NCI-H524 (cell line): Measurements from ENCODE around the gene BLOC1S4.
A peak's percentile ranks its signal among the peaks of the same experiment; 100 is the strongest.

ENCODE experiments used
- DNase-seq, 2 experiments: peaks; one replicate each; lab custom pipeline; 2025; lab: John Stamatoyannopoulos, UW

Gene BLOC1S4

DNA sequence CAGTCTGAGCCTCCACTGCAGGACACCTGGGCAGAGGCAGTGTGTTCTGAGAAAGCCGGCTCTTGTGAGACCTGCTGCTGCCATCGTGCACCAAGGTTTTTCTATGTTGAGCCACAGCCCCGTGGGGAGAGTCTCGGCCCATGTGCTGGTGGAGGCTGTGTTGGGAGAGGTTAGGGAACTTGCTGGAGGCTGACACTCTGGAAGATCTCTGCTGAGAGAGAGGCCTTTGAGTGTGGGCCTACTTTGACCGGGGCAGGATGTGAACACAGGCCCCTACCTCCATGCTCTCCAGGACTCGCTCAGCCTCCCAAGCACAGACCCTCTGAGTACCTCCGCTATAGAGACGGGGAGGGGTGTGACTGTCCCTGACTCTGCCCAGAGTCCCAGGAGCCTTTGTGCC is 23.6 kb upstream of the BLOC1S4 start:
- no peak for DNase-seq

DNA sequence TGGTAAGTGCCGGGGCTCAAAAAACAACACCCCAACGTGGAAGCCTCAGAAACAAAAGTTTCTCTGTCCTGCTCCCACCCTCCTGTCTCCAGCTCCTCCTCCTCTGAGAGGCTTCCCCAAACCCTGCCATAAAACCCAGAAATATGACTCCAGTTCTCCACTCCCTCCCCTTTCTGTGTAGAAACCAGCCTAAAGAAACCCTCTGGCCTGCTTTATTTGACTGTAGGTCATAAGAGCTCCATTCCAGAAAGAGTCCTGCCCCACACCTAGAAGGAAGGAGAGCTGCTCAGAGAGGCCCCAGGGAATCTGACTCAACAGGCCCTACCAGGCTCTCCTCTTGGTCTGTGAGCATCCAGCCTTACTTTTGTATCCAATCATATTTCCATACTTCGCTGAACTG is 23.2 kb upstream of the BLOC1S4 start:
- DNase-seq: no peak

DNA sequence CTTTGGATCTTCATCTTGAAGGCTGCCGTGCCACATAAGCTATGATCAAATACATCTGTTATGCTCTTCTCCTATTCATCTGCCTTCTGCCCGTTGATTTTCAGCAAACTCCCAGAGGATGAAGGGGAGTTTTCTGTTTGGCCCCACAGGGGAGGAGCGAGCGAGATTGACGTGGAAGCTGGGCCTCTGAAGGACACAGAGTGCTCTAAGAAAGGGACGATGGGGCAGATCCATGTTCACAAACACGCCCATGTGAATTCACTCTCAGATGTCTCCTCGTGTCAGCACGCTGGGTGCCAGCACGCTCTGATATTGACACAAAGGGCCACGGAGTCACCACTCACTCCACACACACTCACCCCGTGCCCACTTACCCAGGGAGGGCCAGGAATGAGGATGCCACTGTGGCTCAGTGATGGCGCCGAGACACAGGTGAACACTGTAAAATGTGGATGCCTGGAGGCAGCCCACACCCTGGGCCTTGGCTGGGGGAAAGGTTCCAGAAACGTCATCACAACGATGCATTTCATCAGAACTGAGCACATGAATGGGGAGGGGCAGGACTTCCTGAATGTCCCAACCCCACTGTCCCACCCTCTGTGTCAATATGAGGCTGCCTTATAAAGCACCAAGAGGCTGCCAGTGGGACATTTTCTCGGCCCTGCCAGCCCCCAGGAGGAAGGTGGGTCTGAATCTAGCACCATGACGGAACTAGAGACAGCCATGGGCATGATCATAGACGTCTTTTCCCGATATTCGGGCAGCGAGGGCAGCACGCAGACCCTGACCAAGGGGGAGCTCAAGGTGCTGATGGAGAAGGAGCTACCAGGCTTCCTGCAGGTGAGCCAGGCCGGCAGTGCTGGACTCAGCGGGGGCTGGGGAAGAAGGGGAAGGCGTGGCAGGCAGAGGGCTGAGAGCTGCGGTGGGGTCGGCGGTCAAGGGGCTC is 22.5 kb upstream of the BLOC1S4 start, which contains the start of gene S100P:
S100P (plus strand) TSS at position 648 of the 946 bp plus-strand sequence; CDS start at position 703, 55 bp downstream.
- no peak for DNase-seq

DNA sequence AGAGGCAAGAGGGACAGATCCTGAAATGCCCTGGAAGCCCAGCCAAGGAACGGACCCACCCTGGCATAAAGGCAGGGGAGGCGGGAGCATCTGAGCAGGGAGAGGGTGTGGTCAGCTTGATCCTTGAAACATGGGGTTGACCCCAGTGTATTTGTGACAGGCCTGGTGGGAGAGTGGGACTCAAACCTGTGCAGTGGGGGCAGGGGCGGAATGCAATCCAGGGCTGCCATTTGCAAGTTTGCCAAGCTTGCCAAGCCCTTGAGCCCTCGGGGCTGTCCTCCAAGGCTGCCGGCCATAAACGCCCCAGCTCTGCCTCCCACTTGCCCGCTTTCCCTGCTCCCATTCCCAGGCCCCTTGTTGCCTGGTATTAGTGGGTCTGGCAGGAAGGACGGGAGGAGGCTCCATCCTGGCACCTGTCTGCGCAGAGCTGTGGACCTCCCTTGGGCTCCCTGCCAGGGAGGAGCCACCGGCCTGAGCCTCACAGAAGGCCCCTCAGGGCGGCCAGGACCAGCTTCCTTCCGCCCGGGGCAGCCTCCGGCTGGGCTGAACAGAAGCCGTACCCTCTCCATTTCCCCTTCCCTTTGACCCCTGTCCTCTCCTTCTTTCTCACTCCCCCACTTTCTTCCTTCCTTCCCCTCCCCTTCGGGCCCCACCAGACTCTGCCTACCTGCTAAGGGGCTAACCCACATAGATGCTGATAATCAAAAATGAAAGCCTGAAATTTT is 21.6 kb upstream of the BLOC1S4 start:
- DNase-seq: no peak

DNA sequence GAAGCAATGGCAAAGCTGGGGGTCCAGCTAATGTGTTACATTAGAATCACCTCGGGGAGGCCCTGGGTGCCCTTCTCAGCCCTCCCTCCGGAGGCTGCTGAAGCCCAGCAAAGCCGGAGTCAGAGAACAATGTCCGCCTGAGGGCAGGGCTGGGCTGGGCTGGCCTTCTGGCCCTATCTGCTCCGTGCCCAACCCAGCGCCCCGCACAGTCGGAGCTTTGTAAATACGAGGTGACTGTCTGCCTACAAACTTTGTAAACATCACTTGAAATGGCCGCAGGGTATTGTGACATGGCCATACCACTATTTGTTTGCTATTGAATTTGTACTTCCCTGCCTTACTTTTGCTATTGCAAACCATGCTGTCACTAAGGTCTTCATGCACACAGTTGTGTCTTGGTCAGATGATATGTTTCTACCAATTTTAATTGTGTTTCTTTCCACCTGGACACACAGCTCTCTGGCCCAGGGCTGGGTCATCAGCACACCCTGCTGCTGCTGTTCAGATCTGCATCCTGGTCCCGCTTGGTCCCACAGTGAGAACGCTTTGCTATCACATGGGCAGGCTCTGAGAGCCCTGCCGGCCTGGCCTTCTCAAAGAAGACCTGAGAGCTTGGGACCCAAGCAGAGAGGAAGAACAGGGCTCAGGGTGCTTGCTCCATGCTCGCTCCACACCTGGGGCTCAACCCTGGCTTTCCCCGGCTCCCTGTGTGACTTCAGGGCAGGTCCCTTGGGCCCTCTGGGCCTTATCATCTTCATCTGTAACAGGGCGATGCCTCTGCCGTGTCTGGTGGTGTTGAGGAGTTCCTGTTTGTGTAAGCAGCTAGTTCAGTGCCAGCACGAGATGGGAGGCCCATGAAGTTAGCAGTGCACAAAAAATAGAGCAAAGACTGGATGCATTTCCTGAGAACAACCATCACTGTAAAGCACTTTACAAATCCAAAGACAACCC is 20.0 kb upstream of the BLOC1S4 start:
- DNase-seq: no peak

DNA sequence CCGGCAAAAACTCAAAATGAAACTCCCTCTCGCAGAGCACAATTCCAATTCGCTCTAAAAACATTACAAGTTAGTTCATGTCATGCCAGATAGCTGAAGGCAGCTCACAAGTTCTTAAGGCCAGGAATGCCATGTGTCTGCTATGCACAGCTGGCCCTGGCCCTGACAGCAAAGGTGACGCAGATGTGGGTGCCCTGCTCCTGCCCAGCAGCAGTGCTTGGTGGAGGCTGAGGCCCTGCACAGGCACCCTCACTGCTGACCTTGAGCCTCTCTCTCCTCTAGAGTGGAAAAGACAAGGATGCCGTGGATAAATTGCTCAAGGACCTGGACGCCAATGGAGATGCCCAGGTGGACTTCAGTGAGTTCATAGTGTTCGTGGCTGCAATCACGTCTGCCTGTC is 19.4 kb upstream of the BLOC1S4 start:
- no peak for DNase-seq

DNA sequence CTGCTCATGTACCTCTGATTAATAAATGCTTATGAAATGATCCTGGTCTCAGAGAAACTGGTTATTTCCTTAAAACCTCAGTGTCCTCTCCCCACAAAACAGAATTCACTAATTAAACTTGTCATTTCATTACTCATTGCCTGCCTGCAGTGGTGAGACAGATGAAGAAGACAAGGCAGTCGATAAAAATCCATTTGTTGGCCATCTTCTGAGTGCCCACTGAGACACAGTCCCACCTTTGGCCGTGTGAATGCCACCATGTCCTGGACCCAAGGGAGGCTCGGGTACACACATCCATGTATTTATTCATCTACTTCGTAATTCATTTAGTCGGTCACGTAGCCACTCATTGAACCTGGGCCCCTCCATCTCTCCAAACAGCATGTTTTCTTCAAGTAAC is 18.8 kb upstream of the BLOC1S4 start:
- no peak for DNase-seq

DNA sequence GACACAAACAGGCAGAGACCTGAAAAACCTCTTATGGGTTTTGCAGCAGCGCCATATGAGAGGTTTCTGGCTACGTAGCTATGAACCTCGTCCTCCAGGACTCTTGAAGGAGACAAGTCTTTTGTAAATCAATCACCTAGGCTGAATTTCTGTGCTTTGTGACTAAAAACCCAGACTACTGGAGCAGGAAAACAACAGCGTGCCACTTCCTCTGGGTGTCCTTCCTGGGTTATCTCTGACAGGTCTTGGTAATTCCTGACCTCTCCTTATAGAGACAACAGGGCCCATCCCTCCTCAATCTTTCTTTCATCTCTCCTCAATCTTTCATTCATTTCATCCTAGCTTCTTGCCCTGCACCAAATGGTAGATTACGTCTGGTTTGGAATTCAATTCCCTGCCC is 16.6 kb upstream of the BLOC1S4 start:
- no peak for DNase-seq

DNA sequence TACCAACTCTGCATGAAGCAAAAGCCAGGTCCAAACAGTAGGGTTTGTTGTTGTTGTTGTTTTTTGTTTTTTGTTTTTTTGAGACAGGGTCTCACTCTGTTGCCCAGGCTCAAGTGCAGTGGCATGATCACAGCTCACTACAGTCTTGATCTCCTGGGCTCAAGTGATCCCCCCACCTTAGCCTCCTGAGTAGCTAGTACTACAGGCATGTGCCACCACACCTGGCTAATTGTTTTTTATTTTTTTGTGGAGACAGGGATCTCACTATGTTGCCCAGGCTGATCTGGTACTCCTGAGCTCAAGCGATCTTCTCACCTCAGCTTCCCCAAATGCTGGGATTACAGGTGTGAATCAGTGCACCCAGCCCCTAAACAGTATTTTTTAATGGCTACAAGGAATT is 16.1 kb upstream of the BLOC1S4 start:
- no peak for DNase-seq

DNA sequence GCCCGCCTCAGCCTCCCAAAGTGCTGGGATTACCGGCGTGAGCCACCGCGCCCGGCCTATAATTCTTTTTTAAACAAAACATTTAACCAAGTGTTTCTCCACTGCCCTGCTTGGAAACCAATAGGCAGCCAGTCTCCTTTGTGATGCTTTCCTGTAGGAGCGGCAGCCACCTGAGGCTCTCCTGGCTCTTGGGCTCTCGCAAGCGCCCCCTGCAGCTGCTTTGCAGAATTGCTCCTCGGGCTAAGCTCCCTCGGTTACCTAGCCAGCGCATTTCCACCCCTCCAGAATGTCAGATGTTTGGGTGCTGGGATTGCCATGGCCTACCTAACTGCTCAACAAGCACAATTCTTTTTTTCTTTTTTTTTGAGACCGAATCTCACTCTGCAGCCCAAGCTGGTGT is 14.6 kb upstream of the BLOC1S4 start:
- no peak for DNase-seq

DNA sequence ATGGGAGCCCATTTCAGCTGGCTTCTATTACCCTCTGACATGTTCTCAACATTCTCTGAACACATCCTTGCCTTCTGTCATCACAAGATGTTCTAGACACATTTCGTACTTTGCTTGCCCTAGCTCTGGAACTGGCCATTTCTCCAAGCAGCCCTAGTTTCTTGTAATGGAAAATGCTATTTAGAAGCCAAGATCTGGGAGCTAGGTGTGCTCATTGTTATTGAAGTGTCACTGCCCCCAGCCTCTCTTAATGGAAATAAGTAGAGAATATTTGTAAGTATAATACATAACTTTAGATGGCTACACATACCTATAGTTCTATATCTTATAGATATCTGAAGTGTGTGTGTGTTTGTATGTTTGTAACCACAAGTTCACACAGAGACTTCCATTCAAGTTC is 13.2 kb upstream of the BLOC1S4 start:
- no peak for DNase-seq

DNA sequence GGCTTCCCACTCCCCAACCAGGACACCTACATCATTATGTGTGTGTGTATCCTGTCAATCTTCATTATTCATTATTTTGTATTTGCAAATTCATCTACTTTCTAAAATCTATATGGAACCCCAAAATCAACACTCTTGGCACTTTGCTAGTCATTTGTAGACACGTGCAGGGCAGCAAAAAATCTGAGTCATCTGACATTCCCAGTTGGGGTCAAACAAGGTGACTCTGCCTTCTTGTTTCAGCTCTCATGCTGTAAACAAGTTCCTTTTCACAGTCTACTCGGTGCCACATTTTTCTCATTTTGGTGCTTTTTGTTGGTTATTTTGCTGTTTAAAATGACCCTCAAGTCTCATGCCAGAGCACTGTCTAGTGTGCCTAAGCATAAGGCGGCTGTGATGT is 12.2 kb upstream of the BLOC1S4 start:
- DNase-seq: no peak

DNA sequence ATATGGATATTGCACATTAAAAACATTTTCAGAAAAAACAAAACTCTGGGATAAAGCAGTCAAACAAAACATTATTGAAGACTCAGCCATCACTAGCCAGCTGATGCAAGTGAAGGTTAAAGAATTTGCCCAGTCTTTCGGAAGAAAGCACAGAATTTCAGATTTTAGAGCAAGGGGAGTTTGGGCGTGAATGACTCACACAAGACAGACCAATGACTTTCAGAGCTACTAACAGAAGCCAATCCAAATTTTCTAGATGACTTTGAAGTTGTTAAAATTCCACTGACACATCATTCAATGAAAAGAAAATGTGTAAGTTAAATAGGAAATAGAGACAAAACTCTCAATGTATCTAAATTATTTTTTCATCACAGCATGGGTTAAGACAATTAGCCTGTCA is 10.3 kb upstream of the BLOC1S4 start:
- no peak for DNase-seq

DNA sequence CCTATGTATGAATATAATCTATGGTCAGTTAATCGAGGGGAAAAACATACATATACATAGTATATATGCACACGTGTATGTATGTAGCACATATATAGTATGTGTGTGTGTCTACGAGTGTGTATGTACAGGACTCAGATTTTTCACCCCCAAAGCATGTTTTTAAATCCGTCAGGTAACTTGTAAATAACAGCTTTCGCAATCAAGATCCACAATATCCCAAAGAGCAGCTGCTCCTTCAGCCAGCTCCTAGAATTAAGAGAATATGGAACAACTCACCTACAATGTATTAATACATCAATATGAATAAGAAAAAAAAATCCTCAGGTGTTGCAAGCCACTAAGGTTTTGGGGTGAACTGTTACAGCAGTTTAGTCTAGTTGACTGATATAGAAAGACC is 9.8 kb upstream of the BLOC1S4 start:
- no peak for DNase-seq

DNA sequence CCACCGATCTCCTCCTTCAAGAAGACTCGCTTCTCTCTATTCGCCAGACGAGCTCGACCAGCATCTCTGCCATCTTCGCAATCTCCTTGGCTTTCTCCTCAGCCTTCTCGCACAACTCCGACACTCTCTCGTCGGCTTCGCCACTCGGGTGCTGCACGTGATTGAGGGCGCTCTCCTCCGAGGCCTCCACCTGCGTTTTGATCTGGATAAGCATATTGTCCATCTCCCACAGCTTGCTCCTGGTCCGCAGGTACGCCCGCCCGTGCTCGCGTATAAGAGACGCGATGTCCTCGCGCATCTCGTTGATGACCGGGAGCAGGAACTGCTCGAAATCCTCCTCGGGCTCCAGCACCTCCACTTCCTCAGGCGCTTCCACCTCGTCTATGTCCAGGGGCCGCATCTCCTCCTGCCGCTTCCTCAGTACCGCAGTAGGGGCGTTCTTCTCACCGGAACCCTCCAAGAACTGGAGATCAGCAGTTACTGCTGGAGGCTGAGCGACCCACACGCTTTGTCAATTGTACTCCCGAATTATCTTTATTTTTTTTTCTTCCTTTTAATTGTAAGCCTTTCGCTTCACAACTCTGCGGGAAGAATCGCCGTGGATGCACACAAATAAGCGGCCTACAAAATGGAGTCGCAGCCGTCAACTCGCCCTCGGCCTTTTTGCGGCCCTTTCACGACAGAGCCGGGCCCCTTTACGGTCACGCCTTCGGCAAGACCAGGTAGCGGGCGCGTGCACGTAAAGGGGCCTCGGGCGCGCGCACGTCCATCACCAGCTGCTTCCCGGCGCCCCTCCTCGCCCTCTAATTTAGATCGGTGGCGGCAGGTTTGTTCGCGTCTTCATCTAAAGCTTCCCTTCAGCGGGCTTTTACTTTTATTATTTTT is 6.5 kb upstream of the BLOC1S4 start, which contains the start of gene MRFAP1L1:
MRFAP1L1 (minus strand) TSS at position 636 of the 885 bp plus-strand sequence; CDS start at position 400, 236 bp downstream.
- DNase-seq: peak; percentile 96 to 97

DNA sequence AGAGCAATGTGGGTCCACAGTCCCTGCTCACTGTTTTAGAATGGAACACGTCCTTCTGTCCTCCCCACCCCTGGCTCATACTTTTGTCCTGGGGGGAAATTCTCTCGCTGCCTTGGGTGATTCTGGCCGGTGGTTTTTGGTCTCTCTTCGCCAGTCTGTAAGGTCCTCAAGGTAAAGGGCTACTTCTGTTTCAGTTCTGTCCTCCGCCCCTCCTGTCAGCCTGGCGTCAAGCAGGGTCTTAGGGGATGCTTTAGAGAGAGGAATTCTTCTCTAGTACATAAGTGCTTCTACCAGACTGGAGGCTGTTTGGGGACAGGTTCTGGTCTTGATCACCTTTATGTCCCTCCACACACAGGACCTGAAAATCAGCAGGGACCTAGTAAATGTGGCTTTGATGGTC is 5.7 kb upstream of the BLOC1S4 start:
- no peak for DNase-seq

DNA sequence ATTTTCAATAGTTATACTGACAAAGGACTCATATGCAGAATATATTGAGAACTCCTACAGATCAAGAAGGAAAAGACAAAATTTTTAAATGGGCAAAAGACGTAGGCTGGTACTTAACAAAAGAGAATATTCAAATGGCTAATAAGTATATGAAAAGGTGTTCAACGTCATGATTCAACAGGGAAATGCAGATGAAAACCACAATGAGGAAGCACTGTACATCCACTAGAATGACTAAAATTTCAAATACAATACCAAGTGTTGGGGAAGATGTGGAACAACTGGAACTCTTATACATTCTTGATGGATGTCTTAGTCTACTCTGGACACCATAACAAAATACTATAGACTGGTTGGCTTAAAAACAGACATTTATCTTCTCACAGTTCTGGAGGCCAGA is 5.0 kb upstream of the BLOC1S4 start:
- DNase-seq: no peak

DNA sequence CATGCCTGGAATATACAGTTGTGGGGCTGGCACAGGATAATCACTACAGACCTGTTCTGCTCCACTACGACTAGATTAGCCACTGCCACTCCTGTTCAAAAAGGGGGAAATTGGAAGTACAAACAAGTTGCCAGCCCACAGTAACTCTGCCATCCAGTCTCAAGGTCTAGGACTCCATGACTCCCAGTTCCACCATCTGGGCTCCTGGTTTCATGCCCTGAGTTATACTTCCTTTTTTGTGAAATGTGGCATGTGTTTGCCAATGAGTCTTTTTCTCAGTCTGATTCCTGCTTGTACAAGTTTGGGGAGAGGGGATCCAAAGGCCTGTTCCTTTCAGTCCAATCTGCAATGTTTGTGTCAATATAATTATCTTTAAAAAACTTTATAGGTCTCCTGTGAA is 1.0 kb upstream of the BLOC1S4 start:
- DNase-seq: no peak

DNA sequence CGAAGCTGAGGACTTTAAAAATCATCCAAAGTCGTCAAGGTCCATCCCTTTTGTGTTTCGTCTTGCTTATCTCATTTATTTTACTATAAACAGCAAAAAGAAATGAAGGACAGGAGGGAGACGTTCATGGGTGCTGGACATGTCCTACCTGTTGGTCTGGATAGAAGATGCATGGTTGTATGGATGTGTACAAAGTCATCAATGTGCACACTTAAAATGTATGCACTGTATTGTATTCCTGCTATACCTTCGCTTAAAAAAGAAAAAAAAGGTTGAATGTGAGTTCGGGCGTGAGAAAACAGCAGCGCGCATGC is 313 bp upstream of the BLOC1S4 start:
- DNase-seq: no peak

DNA sequence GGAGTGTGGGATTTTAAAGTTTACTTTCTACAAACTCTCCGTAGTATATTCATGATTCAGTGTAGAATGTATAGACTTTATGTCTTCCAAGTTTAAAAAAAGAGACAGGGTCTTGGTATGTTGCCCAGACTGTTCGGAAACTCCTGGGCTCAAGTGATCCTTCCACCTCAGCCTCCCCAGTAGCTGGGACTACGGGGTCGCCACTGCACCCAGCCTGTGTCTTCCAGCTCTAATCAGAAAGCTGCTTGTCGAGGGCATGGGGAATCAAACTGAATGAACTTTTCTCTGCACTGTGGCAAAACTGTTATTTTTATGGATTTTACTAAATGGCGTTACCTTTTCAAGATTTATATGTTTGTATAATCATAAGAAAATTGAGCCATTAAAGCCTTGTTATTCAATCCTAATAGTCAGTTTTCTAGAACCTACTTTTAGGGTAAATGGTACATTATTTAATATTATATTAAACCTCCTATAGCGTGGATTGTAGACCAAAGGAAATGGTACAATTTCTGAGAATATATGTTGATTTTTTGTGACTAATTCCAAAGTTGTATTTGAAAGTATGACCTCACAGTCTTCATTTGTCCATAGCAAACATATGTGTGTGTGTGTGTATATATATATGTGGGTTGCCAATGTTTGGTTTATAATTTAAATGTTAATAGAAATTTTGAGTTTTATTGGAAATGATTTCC is 1.1 kb downstream of the BLOC1S4 start:
- no peak for DNase-seq
